ENCODE results near the gene CARD19. TPM values are rescaled to one million over a fixed set of nuclear protein-coding genes. Genes with fewer than 3 reads are reported as not detected.

The CARD19 gene
- total and polyA plus RNA-seq, 9 of the 15 experiments (the other 6 are each of a cell fraction or from before 2014, with no cell fraction given): 0.90 to 34.9 (median 14.6) TPM

GRCh38 chr9:93085676-93086075, 10.3 kb upstream of the CARD19 start:
- intact Hi-C loops (cut with micrococcal nuclease) (no loop called here), in situ Hi-C loops (cut with MboI) (no loop called here)
- no peak overlapping the region for H3K27ac ChIP-seq (ENCODE audit: extremely low read depth, low read depth, low read length)
- FAIRE-seq: no peak
- ChIA-PET CTCF (ENCODE audit: low intra/inter-chr PET ratio) (no interaction called here), POLR2A (no interaction called here)
- peaks cover 8% of the 10 kb centered on the region in 2 experiments; a peak in 4 of 5 replicates for H3K4me1 ChIP-seq (replicated peaks in 1 of 2; ENCODE audit: control insufficient read depth in 2 of 2, insufficient read depth in 2 of 2, low read length in 2 of 2)
- H2AFZ ChIP-seq (ENCODE audit: low read depth, low read length): no peak overlapping the region
- BruUV-seq (replicated peaks): no TSS peak
- DNase-seq (ENCODE audit: extremely low read depth in 1 of 4, low spot score in 3 of 4): no peak
- H3K36me3 ChIP-seq (ENCODE audit: control insufficient read depth, insufficient read depth, low read length): peaks cover 7% of the 10 kb centered on the region; the same call in 2 of the 3 replicates
- ATAC-seq: no peak
- no peaks in the 10 kb centered on the region for H3K9me1 ChIP-seq (ENCODE audit: control insufficient read depth, insufficient read depth, low read length)
- TF ChIP-seq ZNF740 (CRISPR knock-in tag; IDR thresholded peaks at IDR 0.05): peak; percentile 62
- TF ChIP-seq ZNF740 (tag; IDR thresholded peaks at IDR 0.05): no peak
- no peak for TF ChIP-seq MCM5 (IDR thresholded peaks at IDR 0.05; ENCODE audit: low read depth)
- TF ChIP-seq GATAD2B (IDR thresholded peaks at IDR 0.05; ENCODE audit: borderline replicate concordance): no peak
- TF ChIP-seq CREB3 (tag; conservative IDR thresholded peaks at IDR 0.05; ENCODE audit: low read depth): no peak
- no peak for TF ChIP-seq SFPQ (IDR thresholded peaks at IDR 0.05; ENCODE audit: low read depth, low read length)
- 0 out of 3 replicates have a peak, but pooled peaks of 1 of the 2 experiments have one; percentile 60 for TF ChIP-seq CBX3 (IDR thresholded peaks at IDR 0.05; ENCODE audit: borderline replicate concordance in 1 of 2, low read length in 2 of 2)
- TF ChIP-seq YY1 (IDR thresholded peaks at IDR 0.05; ENCODE audit: borderline replicate concordance in 1 of 3, control insufficient read depth in 1 of 3, extremely low read depth in 1 of 3, insufficient read depth in 3 of 3, insufficient read length in 1 of 3, insufficient replicate concordance in 2 of 3, low read depth in 1 of 3, low read length in 2 of 3): peak; percentile 46 to 89 (median 72)
- TF ChIP-seq SRSF7 (optimal IDR thresholded peaks at IDR 0.05; ENCODE audit: low read depth, low read length): no peak
- H3K79me2 ChIP-seq (ENCODE audit: control insufficient read depth, insufficient read depth, low read length): no peaks in the 10 kb centered on the region
- H3K9me3 ChIP-seq (replicated peaks; ENCODE audit: control insufficient read depth, insufficient read depth, low read depth, low read length): no peaks in the 10 kb centered on the region
- no peak overlapping the region for H3K9ac ChIP-seq (ENCODE audit: insufficient read depth in 1 of 2, low read depth in 2 of 2, low read length in 2 of 2)
- no peak overlapping the region for H3K4me2 ChIP-seq (ENCODE audit: insufficient read depth, low read length)
- no peaks in the 10 kb centered on the region for H4K20me1 ChIP-seq (replicated peaks; ENCODE audit: control insufficient read depth, insufficient read depth, low read length)
- H3K4me3 ChIP-seq: no peak overlapping the region
- 93% methylated on average over 4 of the region's 4 CpGs for WGBS (ENCODE audit: insufficient coverage, low coverage, missing lambda C conversion rate)
- no peaks in the 10 kb centered on the region for H3K27me3 ChIP-seq (ENCODE audit: control insufficient read depth in 2 of 2, insufficient read depth in 2 of 2, low read length in 2 of 2)

Measured in K562 (cell line).